GM12878 (cell line): ENCODE results near the gene CFL2. TPM values are rescaled to one million over a fixed set of nuclear protein-coding genes. Genes with fewer than 3 reads are reported as not detected.

ENCODE experiments used
- ASH2L ChIP-seq: fragments of 300-600, 200-600 bp; sonication (generic); IDR thresholded peaks from 2 replicates; pipeline ENCODE4 v1.6.1; 2017; ENCODE audit warnings: low read depth, mild to moderate bottlenecking, borderline replicate concordance
- ATF3 ChIP-seq: IDR thresholded peaks from 2 replicates; pipeline ENCODE4 v1.6.1; 2011; ENCODE audit warnings: low read depth, mild to moderate bottlenecking, low read length, moderate library complexity, borderline replicate concordance; ENCODE audit errors: extremely low read depth
- BACH1 ChIP-seq: fragments of 450-650 bp; IDR thresholded peaks from 2 replicates; pipeline ENCODE4 v1.6.1; 2017; ENCODE audit warnings: mild to moderate bottlenecking, borderline replicate concordance
- CHD1 ChIP-seq: IDR thresholded peaks from 2 replicates; pipeline ENCODE4 v1.6.1; 2012; ENCODE audit warnings: low read depth, low read length, improper control_type of control experiment
- E2F4 ChIP-seq: IDR thresholded peaks from 2 replicates; pipeline ENCODE4 v1.6.1; 2012; ENCODE audit warnings: low read depth, low read length, improper control_type of control experiment
- ELK1 ChIP-seq: IDR thresholded peaks from 2 replicates; pipeline ENCODE4 v1.6.1; 2012; ENCODE audit warnings: low read depth, low read length, improper control_type of control experiment
- MEF2B ChIP-seq: fragments of 450-650 bp; IDR thresholded peaks from 2 replicates; pipeline ENCODE4 v1.6.1; 2018; ENCODE audit warnings: mild to moderate bottlenecking, moderate library complexity; ENCODE audit not compliant: partially characterized antibody, poor library complexity, severe bottlenecking
- MLLT1 ChIP-seq: fragments of 450-650 bp; IDR thresholded peaks from 2 replicates; pipeline ENCODE4 v1.6.1; 2016; ENCODE audit warnings: mild to moderate bottlenecking
- MYC ChIP-seq: IDR thresholded peaks from 2 replicates; pipeline ENCODE4 v1.6.1; 2011; ENCODE audit warnings: mild to moderate bottlenecking, low read length, moderate library complexity, inconsistent platforms; ENCODE audit not compliant: insufficient read depth, insufficient replicate concordance, insufficient read length, severe bottlenecking
- TAF1 ChIP-seq: IDR thresholded peaks from 2 replicates; pipeline ENCODE4 v1.6.1; 2011; ENCODE audit warnings: mild to moderate bottlenecking, low read depth, low read length, borderline replicate concordance
- TARDBP ChIP-seq: IDR thresholded peaks from 2 replicates; pipeline ENCODE4 v1.6.1; 2016; ENCODE audit warnings: borderline replicate concordance
- WRNIP1 ChIP-seq: IDR thresholded peaks from 2 replicates; pipeline ENCODE4 v1.6.1; 2011; ENCODE audit warnings: low read depth, low read length, improper control_type of control experiment, borderline replicate concordance
- ZNF207 ChIP-seq: fragments of 450-650 bp; IDR thresholded peaks from 2 replicates; pipeline ENCODE4 v1.6.1; 2014; ENCODE audit warnings: antibody characterized with exemption, mild to moderate bottlenecking, borderline replicate concordance
- ZNF217 ChIP-seq: fragments of 450-650 bp; IDR thresholded peaks from 2 replicates; pipeline ENCODE4 v1.6.1; 2017; ENCODE audit warnings: antibody characterized with exemption, mild to moderate bottlenecking
- polyA plus RNA-seq, 11 experiments: library from polyadenylated mRNA; depleted of rRNA in 4 of 11; unstranded in 6 of 11; stranded (reverse) in 5 of 11; fragments of >200 nt; fragmentation: Nextera tagmentation in 4 of 11; fragmentation: Illumina TruSeq in 1 of 11; extraction: Ambion mirVana in 4 of 11; extraction: Trizol in 1 of 11; gene quantifications; 1 replicate in 1 of 11; 2 replicates in 10 of 11; pipeline versions ENCODE4 v1.2.1 to v1.2.3, GENCODE V29; 2011 to 2016; ENCODE audit warnings: inconsistent platforms in 2 of 11, missing spikeins in 2 of 11, low read depth in 1 of 11
- total RNA-seq, 4 experiments: library from RNA; depleted of rRNA in 3 of 4; stranded (reverse); fragments of >200 nt in 3 of 4; fragmentation: Illumina TruSeq in 1 of 4; extraction: Trizol in 1 of 4; gene quantifications; 2 replicates each; pipeline versions ENCODE4 v1.2.1 to v1.2.3, GENCODE V29; 2013 to 2021
- TF ChIP-seq, protein P1 (sequence below): fragments of 450-650 bp; IDR thresholded peaks from 2 replicates; pipeline ENCODE4 v1.6.1; 2016; ENCODE audit warnings: mild to moderate bottlenecking, moderate library complexity, borderline replicate concordance
- TF ChIP-seq, protein P2 (sequence below): IDR thresholded peaks from 2 replicates; pipeline ENCODE4 v1.6.1; 2012; ENCODE audit warnings: low read depth, low read length, improper control_type of control experiment
- TF ChIP-seq, protein P3 (sequence below), 3 experiments: IDR thresholded peaks in 2 of 3; conservative IDR thresholded peaks in 1 of 3; 2 replicates each; pipeline ENCODE4 v1.5.1; 2011; ENCODE audit warnings: low read depth in 3 of 3, low read length in 3 of 3, mild to moderate bottlenecking in 3 of 3, control low read depth in 2 of 3, moderate library complexity in 2 of 3, inconsistent platforms in 1 of 3, mixed read lengths in 1 of 3; ENCODE audit not compliant: control insufficient read depth in 2 of 3, insufficient read depth in 1 of 3; ENCODE audit errors: extremely low read depth in 1 of 3

Gene CFL2
- total and polyA plus RNA-seq, 10 of the 15 experiments (the other 5 are each of a cell fraction or from before 2014, with no cell fraction given): 4.7 to 13.4 (median 8.4) TPM

- TF ChIP-seq TARDBP (no peak), ELK1 (no peak), ZNF217 (no peak), MLLT1 (no peak), MYC (no peak), ATF3 (no peak), TAF1 (no peak), BACH1 (no peak), CHD1 (no peak), ZNF207 (no peak), WRNIP1 (peak; percentile 60; the same call in 1 of the 2 replicates), MEF2B (no peak), E2F4 (no peak), ASH2L (no peak)
- TF ChIP-seq, protein P1, sequence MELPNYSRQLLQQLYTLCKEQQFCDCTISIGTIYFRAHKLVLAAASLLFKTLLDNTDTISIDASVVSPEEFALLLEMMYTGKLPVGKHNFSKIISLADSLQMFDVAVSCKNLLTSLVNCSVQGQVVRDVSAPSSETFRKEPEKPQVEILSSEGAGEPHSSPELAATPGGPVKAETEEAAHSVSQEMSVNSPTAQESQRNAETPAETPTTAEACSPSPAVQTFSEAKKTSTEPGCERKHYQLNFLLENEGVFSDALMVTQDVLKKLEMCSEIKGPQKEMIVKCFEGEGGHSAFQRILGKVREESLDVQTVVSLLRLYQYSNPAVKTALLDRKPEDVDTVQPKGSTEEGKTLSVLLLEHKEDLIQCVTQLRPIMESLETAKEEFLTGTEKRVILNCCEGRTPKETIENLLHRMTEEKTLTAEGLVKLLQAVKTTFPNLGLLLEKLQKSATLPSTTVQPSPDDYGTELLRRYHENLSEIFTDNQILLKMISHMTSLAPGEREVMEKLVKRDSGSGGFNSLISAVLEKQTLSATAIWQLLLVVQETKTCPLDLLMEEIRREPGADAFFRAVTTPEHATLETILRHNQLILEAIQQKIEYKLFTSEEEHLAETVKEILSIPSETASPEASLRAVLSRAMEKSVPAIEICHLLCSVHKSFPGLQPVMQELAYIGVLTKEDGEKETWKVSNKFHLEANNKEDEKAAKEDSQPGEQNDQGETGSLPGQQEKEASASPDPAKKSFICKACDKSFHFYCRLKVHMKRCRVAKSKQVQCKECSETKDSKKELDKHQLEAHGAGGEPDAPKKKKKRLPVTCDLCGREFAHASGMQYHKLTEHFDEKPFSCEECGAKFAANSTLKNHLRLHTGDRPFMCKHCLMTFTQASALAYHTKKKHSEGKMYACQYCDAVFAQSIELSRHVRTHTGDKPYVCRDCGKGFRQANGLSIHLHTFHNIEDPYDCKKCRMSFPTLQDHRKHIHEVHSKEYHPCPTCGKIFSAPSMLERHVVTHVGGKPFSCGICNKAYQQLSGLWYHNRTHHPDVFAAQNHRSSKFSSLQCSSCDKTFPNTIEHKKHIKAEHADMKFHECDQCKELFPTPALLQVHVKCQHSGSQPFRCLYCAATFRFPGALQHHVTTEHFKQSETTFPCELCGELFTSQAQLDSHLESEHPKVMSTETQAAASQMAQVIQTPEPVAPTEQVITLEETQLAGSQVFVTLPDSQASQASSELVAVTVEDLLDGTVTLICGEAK: no peak
- TF ChIP-seq, protein P2, sequence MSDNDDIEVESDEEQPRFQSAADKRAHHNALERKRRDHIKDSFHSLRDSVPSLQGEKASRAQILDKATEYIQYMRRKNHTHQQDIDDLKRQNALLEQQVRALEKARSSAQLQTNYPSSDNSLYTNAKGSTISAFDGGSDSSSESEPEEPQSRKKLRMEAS: no peak
- TF ChIP-seq, protein P3, sequence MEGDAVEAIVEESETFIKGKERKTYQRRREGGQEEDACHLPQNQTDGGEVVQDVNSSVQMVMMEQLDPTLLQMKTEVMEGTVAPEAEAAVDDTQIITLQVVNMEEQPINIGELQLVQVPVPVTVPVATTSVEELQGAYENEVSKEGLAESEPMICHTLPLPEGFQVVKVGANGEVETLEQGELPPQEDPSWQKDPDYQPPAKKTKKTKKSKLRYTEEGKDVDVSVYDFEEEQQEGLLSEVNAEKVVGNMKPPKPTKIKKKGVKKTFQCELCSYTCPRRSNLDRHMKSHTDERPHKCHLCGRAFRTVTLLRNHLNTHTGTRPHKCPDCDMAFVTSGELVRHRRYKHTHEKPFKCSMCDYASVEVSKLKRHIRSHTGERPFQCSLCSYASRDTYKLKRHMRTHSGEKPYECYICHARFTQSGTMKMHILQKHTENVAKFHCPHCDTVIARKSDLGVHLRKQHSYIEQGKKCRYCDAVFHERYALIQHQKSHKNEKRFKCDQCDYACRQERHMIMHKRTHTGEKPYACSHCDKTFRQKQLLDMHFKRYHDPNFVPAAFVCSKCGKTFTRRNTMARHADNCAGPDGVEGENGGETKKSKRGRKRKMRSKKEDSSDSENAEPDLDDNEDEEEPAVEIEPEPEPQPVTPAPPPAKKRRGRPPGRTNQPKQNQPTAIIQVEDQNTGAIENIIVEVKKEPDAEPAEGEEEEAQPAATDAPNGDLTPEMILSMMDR (IDR thresholded peaks at IDR 0.05 in 2 of 3, conservative IDR thresholded peaks at IDR 0.05 in 1 of 3; ENCODE audit: control insufficient read depth in 2 of 3, extremely low read depth in 1 of 3, insufficient read depth in 1 of 3, low read depth in 3 of 3, low read length in 3 of 3): peak; percentile 67 to 78 (median 74)
Measured at GRCh38 chr14:34722723-34723545, 8.5 kb upstream of the CFL2 start (continued).
